Measurements from ENCODE around the gene MECP2. TPM values are rescaled to one million over a fixed set of nuclear protein-coding genes. Genes with fewer than 3 reads are reported as not detected.
A peak's percentile ranks its signal among the peaks of the same experiment; 100 is the strongest.

MECP2 gene
- total RNA-seq, 2 experiments from 2014 or later = 31.2 to 48.6 TPM

GRCh38 chrX:154135458-154136229, 38.1 kb upstream of the MECP2 start:
- ChIA-PET CTCF (ENCODE audit: unreplicated experiment) (no interaction called here), POLR2A (no interaction called here)
- intact Hi-C loops (cut with micrococcal nuclease; ENCODE audit: unreplicated experiment) = no loop called here
- BruUV-seq (replicated peaks) = no TSS peak
- TF ChIP-seq EZH2phosphoT487 (IDR thresholded peaks at IDR 0.05; ENCODE audit: borderline replicate concordance, low read depth, low read length) = no peak
- TF ChIP-seq, protein P1, sequence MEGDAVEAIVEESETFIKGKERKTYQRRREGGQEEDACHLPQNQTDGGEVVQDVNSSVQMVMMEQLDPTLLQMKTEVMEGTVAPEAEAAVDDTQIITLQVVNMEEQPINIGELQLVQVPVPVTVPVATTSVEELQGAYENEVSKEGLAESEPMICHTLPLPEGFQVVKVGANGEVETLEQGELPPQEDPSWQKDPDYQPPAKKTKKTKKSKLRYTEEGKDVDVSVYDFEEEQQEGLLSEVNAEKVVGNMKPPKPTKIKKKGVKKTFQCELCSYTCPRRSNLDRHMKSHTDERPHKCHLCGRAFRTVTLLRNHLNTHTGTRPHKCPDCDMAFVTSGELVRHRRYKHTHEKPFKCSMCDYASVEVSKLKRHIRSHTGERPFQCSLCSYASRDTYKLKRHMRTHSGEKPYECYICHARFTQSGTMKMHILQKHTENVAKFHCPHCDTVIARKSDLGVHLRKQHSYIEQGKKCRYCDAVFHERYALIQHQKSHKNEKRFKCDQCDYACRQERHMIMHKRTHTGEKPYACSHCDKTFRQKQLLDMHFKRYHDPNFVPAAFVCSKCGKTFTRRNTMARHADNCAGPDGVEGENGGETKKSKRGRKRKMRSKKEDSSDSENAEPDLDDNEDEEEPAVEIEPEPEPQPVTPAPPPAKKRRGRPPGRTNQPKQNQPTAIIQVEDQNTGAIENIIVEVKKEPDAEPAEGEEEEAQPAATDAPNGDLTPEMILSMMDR (conservative IDR thresholded peaks at IDR 0.05; ENCODE audit: low read length) = no peak
- Histone ChIP-seq H3K27ac (ENCODE audit: low read depth, low read length, poor library complexity, severe bottlenecking) (peak overlapping the region; percentile 15), H4K20me1 (ENCODE audit: insufficient read depth, low read length) (no peaks in the 10 kb centered on the region), H3K9me2 (ENCODE audit: insufficient read depth, low read length) (no peaks in the 10 kb centered on the region), H3K4me3 (ENCODE audit: low read depth, low read length, poor library complexity, severe bottlenecking) (peak overlapping the region; percentile 47), H3K9me3 (ENCODE audit: low read length) (no peaks in the 10 kb centered on the region), H3K4me1 (ENCODE audit: insufficient read depth, low read length, poor library complexity, severe bottlenecking) (peaks cover 13% of the 10 kb centered on the region), H3K36me3 (ENCODE audit: insufficient read depth, low read length) (no peaks in the 10 kb centered on the region), H3K4me2 (ENCODE audit: low read length) (peak overlapping the region; percentile 62), H2AFZ (ENCODE audit: low read length) (peak overlapping the region; percentile 44; the same call in 1 of the 2 replicates), H3K79me2 (ENCODE audit: insufficient read depth, low read depth, low read length) (no peaks in the 10 kb centered on the region)
- peak; percentile 25 for DNase-seq (ENCODE audit: low spot score)

DNA sequence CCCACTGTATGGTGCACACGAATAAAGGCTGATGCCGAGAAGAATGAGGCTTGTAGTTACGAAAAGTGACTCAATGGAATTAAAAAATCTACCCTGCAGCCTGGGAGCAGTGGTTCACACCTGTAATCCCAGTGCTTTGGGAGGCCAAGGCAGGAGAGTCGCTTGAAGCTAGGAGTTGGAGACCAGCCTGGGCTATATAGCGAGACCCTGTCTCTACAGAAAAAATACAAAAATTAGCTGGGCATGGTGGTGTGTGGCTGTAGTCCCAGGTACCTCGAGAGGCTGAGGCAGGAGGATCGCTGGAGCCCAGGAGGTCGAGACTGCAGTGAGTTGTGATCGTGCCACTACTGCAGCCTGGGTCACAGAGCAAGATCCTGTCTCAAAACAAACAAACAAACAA, 34.8 kb upstream of the MECP2 start:
- ChIA-PET POLR2A (no interaction called here), CTCF (ENCODE audit: unreplicated experiment) (no interaction called here)
- Histone ChIP-seq H3K4me3 (ENCODE audit: low read depth, low read length, poor library complexity, severe bottlenecking) (no peak overlapping the region), H3K4me1 (ENCODE audit: insufficient read depth, low read length, poor library complexity, severe bottlenecking) (peaks cover 13% of the 10 kb centered on the region), H2AFZ (ENCODE audit: low read length) (no peak overlapping the region), H3K9me3 (ENCODE audit: low read length) (no peaks in the 10 kb centered on the region), H3K79me2 (ENCODE audit: insufficient read depth, low read depth, low read length) (no peaks in the 10 kb centered on the region), H4K20me1 (ENCODE audit: insufficient read depth, low read length) (no peaks in the 10 kb centered on the region), H3K36me3 (ENCODE audit: insufficient read depth, low read length) (no peaks in the 10 kb centered on the region), H3K27ac (ENCODE audit: low read depth, low read length, poor library complexity, severe bottlenecking) (no peak overlapping the region), H3K9me2 (ENCODE audit: insufficient read depth, low read length) (no peaks in the 10 kb centered on the region), H3K4me2 (ENCODE audit: low read length) (no peak overlapping the region)
- DNase-seq (ENCODE audit: low spot score) = no peak
- intact Hi-C loops (cut with micrococcal nuclease; ENCODE audit: unreplicated experiment) = no loop called here
- BruUV-seq (replicated peaks) = no TSS peak
- no peak for TF ChIP-seq EZH2phosphoT487 (IDR thresholded peaks at IDR 0.05; ENCODE audit: borderline replicate concordance, low read depth, low read length)
- TF ChIP-seq, protein P1 (conservative IDR thresholded peaks at IDR 0.05; ENCODE audit: low read length) = no peak

GRCh38 chrX:154131955-154132354, 34.4 kb upstream of the MECP2 start:
- ChIA-PET CTCF (ENCODE audit: unreplicated experiment) (no interaction called here), POLR2A (no interaction called here)
- H3K9me2 ChIP-seq (ENCODE audit: insufficient read depth, low read length) = no peaks in the 10 kb centered on the region
- TF ChIP-seq, protein P1 (conservative IDR thresholded peaks at IDR 0.05; ENCODE audit: low read length) = no peak
- no peak for TF ChIP-seq EZH2phosphoT487 (IDR thresholded peaks at IDR 0.05; ENCODE audit: borderline replicate concordance, low read depth, low read length)
- H3K4me1 ChIP-seq (ENCODE audit: insufficient read depth, low read length, poor library complexity, severe bottlenecking) = peaks cover 13% of the 10 kb centered on the region
- H3K36me3 ChIP-seq (ENCODE audit: insufficient read depth, low read length) = no peaks in the 10 kb centered on the region
- intact Hi-C loops (cut with micrococcal nuclease; ENCODE audit: unreplicated experiment) = no loop called here
- no peaks in the 10 kb centered on the region for H3K79me2 ChIP-seq (ENCODE audit: insufficient read depth, low read depth, low read length)
- no peak overlapping the region for H3K27ac ChIP-seq (ENCODE audit: low read depth, low read length, poor library complexity, severe bottlenecking)
- BruUV-seq (replicated peaks) = no TSS peak
- no peaks in the 10 kb centered on the region for H3K9me3 ChIP-seq (ENCODE audit: low read length)
- no peaks in the 10 kb centered on the region for H4K20me1 ChIP-seq (ENCODE audit: insufficient read depth, low read length)
- H2AFZ ChIP-seq (ENCODE audit: low read length) = no peak overlapping the region
- no peak for DNase-seq (ENCODE audit: low spot score)
- H3K4me3 ChIP-seq (ENCODE audit: low read depth, low read length, poor library complexity, severe bottlenecking) = no peak overlapping the region
- H3K4me2 ChIP-seq (ENCODE audit: low read length) = no peak overlapping the region
